Measurements from ENCODE around the gene SMCO4.

SMCO4 gene

DNA sequence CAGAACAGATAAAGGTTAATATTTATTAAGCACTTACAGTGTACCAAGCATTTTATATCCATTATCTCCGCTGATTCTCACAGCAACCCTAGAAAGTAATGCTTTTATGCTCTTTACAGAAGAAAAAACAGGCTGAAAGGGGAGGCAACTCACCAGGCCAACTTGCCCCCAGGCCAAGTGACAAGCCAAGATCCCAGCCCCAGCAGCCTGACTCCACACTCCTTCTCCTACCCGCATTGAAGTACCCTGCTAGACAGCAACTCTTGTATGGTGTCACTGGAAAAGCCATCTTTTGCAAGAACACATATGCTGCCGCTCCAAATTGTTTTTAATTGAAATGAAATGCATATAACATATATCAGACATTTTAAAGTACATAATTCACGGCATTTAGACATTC is 25.6 kb downstream of the SMCO4 start:
- DNase-seq (ENCODE audit: low read depth), result no peak
- TF ChIP-seq, protein P1, sequence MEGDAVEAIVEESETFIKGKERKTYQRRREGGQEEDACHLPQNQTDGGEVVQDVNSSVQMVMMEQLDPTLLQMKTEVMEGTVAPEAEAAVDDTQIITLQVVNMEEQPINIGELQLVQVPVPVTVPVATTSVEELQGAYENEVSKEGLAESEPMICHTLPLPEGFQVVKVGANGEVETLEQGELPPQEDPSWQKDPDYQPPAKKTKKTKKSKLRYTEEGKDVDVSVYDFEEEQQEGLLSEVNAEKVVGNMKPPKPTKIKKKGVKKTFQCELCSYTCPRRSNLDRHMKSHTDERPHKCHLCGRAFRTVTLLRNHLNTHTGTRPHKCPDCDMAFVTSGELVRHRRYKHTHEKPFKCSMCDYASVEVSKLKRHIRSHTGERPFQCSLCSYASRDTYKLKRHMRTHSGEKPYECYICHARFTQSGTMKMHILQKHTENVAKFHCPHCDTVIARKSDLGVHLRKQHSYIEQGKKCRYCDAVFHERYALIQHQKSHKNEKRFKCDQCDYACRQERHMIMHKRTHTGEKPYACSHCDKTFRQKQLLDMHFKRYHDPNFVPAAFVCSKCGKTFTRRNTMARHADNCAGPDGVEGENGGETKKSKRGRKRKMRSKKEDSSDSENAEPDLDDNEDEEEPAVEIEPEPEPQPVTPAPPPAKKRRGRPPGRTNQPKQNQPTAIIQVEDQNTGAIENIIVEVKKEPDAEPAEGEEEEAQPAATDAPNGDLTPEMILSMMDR (conservative IDR thresholded peaks at IDR 0.05; ENCODE audit: control insufficient read depth, insufficient read depth, low read depth, low read length), result no peak
- H3K4me3 ChIP-seq (ENCODE audit: control insufficient read depth, low read depth, low read length), result no peak overlapping the region

DNA sequence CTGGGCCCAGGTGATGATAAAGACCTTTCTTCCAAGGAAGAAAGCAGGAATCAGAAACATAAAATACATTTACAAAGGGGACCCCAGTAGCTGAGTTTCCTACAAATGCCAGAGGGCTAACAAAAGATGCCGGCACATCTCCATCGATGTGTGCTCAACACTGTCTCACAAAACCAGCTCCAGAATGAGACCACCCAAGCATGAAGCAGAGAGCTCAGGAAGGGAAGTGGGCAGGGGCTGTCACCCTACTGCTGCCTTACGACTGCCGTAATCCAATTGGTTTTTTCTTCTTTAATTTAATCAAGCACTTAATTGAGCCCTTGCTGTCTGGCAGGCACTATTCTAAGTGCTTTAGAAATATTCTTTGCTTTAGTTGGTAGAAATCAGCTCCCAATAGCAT is 26.1 kb downstream of the SMCO4 start:
- H3K4me3 ChIP-seq (ENCODE audit: control insufficient read depth, low read depth, low read length), result no peak overlapping the region
- DNase-seq (ENCODE audit: low read depth), result no peak
- TF ChIP-seq, protein P1 (conservative IDR thresholded peaks at IDR 0.05; ENCODE audit: control insufficient read depth, insufficient read depth, low read depth, low read length), result no peak

DNA sequence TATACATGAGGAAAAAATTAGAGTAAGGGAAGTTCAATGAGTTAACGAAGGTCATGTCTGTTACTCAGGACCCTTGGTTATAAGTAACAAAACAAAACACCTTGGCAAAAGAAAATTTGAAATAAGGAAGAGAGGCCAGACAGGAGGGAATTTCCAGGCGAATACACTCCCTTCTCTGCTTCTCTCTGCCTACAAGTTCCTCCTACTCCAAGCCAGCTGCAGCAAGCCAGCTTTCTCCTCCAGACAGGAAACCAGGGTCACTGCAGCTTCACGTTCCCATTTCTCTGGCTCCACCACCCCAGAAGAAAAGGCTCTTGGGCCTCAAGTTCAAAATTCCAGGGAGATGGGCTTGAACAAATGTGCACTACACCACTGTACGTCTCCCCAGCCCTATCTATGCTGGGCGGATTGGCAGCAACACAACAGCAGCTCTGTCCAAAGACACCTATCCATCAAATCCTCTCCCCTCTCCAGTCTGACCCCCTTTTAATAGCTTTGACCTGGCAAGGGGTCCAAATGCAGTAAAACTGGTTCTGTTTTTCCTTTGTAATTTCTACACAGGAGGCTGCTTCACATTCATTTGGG is 27.7 kb downstream of the SMCO4 start:
- DNase-seq (ENCODE audit: low read depth), result no peak
- no peak overlapping the region for H3K4me3 ChIP-seq (ENCODE audit: control insufficient read depth, low read depth, low read length)
- TF ChIP-seq, protein P1 (conservative IDR thresholded peaks at IDR 0.05; ENCODE audit: control insufficient read depth, insufficient read depth, low read depth, low read length), result no peak

DNA sequence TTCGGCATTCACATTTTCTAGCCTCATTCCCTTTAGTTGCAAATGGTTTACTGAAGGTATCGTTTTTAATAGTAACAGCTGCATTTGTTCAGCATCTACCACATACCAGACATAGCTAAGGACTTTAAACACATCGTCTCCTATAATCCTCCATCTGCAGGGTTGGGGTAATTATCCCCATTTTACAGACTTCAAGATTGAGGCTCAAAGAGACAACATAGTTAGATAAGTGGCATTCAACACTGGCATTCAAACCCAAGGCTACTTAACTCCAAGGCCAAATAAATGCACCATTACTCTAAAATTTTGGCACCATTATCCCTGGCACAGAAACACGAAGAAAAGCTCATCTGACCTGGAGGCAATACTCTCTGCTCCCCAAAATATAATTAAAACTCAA is 28.5 kb downstream of the SMCO4 start:
- no peak overlapping the region for H3K4me3 ChIP-seq (ENCODE audit: control insufficient read depth, low read depth, low read length)
- DNase-seq (ENCODE audit: low read depth), result no peak
- TF ChIP-seq, protein P1 (conservative IDR thresholded peaks at IDR 0.05; ENCODE audit: control insufficient read depth, insufficient read depth, low read depth, low read length), result no peak

DNA sequence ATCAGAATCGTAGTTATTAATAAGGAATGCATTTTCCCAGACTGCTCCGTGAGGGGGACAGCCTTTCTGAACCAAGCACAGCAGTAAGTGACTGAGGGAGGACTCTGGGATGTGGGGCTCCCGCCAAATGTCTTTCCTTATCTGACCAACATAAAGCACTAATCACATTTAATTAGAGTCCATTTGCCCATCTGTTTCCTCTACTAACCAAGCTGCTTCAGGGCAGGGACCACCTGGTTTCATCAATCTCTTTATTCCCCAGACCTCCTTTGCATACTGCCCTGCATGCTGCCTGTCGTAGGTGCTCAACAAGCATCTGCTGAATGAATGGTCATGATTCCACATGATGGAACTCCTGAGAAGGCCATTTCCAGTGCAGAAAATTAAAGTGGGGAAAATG is 29.4 kb downstream of the SMCO4 start:
- TF ChIP-seq, protein P1 (conservative IDR thresholded peaks at IDR 0.05; ENCODE audit: control insufficient read depth, insufficient read depth, low read depth, low read length), result no peak
- H3K4me3 ChIP-seq (ENCODE audit: control insufficient read depth, low read depth, low read length), result no peak overlapping the region
- no peak for DNase-seq (ENCODE audit: low read depth)

DNA sequence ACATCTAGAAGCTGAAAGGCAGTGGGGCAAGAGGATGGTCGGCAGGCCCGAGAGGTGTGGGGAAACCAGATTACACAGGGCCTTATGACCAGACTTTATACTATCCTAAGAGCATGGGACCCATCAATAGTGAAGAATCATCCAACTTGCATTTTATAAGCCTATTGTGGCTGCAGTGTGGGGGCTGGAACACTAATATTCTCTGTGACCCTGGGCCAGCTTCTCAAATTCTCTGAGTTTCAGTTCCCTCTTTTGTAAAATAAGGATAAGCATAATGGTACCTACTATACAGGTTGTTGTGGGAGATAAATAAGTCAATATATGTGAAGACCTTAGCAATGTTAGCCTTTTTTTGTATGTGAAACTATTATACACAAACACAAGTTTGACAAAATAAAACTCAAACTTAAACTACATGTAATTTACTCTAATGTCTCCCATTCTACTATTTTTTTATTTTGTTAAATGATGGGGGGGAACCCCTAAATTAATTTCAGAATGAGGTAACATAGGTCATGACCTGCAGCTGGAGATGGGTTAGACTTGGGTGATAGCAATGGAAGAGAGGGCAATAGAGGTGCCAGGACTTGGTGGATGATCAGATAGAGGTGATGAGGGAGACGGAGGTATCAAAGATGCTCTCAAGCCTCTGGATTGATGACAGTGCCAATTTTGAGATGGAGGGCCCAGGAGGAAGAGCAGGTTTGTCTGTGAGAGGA is 30.1 kb downstream of the SMCO4 start:
- H3K4me3 ChIP-seq (ENCODE audit: control insufficient read depth, low read depth, low read length), result no peak overlapping the region
- no peak for DNase-seq (ENCODE audit: low read depth)
- TF ChIP-seq, protein P1 (conservative IDR thresholded peaks at IDR 0.05; ENCODE audit: control insufficient read depth, insufficient read depth, low read depth, low read length), result no peak
